Activated B cell treated with CpG ODN at 0.5 μM for 24 hours (primary cell): ENCODE measurements around the gene UTS2B. TPM values are rescaled to one million over a fixed set of nuclear protein-coding genes. Genes with fewer than 3 reads are reported as not detected.
A peak's percentile ranks its signal among the peaks of the same experiment; 100 is the strongest.

Experiments
- ATAC-seq: fragments of 200-7000 bp; cut with Tn5 transposase; one replicate; pipeline ENCODE4 v1.10.0; 2021; ENCODE audit warnings: low read depth, mild to moderate bottlenecking, moderate library complexity
- CTCF ChIA-PET: fragments of 350-600 bp; sonication (Branson Sonifier 250); formaldehyde crosslinking; loops from one replicate; lab custom pipeline; 2021; ENCODE audit warnings: antibody characterized with exemption; lab: Charles Lee
- POLR2A ChIA-PET: fragments of 350-600 bp; sonication (Branson Sonifier 250); formaldehyde crosslinking; loops from one replicate; lab custom pipeline; 2021; ENCODE audit warnings: antibody characterized with exemption; lab: Charles Lee
- DNase-seq: peaks from one replicate; pipeline ENCODE4 v3.0.0; 2022
- H3K27ac Mint-ChIP-seq: one replicate; pipeline ENCODE4 v1.8.0; 2020; ENCODE audit warnings: mixed read lengths
- H3K27me3 Mint-ChIP-seq: one replicate; pipeline ENCODE4 v1.8.0; 2021; ENCODE audit warnings: mixed read lengths
- H3K36me3 Mint-ChIP-seq: one replicate; pipeline ENCODE4 v1.8.0; 2021; ENCODE audit warnings: low read depth, mixed read lengths
- H3K4me1 Mint-ChIP-seq: one replicate; pipeline ENCODE4 v1.8.0; 2021; ENCODE audit warnings: mixed read lengths
- H3K4me3 Mint-ChIP-seq: one replicate; pipeline ENCODE4 v1.8.0; 2020; ENCODE audit warnings: mild to moderate bottlenecking, mixed read lengths
- H3K9me3 Mint-ChIP-seq: one replicate; pipeline ENCODE4 v1.8.0; 2020; ENCODE audit warnings: mixed read lengths
- intact Hi-C: fragments of 100-400 bp; cut with micrococcal nuclease; formaldehyde crosslinking; loops from one replicate; pipeline ENCODE4 v1.15.1; 2024
- total RNA-seq: library from RNA; stranded (reverse); gene quantifications from 2 replicates; pipeline ENCODE4 v1.2.3, GENCODE V29; 2022
- TF ChIP-seq, protein P1 (sequence below): fragments of 200-600 bp; IDR thresholded peaks from one replicate; pipeline ENCODE4 v1.8.0; 2022; ENCODE audit warnings: antibody characterized with exemption, mild to moderate bottlenecking

Gene UTS2B
- total RNA-seq, 1 donor from 2014 or later, result 2.1 TPM

DNA sequence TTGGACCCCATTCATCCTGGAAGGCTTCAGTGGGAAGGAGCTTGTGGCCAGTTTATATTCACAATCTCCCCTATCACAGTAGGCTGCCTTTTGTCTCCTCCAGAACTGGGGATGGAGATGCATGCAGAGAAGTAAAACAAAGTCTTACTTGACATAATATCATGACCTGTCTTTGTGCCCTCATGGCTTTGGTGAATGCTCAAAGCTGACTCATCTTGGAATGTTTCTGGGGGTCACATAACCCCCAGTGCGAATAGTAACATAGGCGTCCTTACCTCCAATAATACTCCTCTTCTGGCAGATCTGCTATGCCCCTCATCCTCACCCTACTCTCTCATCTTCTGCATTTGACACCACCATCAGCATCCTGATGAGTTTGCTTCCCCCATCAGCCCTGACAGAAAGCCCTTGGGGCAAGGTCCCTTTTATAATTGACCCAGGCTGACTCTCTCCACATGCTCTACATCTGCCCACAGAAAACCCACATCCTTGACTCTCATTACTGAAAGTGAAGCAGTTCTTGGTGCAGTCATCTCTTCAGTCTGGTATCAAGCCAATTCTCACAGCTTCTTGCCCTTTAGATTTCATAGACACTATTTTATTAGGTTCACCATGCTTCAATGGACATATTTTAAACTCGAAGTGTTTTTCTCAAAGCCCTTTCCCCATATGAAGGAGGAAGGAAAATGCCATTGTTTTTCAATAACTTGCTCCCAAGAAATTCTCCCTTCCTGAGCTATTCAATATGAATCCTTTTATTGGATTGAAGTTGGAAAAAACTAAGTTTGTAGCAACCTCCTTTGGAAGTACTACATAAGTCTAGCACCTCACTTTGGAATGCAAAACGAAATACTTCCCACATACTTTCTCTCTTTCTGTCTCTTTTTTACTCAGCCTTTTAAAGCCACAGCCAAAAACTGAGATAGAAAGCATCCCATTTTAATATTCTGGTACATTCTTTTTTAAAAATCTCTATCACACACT is 94.7 kb downstream of the UTS2B start:
- H3K27me3 Mint-ChIP-seq, result no peaks in the 10 kb centered on the region

DNA sequence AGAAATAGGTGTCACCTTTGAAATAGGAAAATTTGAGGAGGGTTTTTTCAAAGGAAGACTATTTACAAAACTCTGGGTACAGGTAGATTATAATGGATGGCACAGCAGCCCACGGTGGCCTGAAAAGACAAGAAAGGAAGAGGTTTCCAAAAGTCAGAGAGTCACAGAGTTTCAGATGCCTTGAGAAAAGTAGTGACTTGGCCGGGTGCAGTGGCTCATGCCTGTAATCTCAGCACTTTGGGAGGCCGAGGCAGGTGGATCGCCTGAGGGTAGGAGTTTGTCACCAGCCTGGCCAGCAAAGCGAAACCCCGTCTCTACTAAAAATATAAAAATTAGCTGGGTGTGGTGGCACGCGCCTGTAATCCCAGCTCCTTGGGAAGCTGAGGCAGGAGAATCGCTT is 96.1 kb downstream of the UTS2B start:
- ATAC-seq (no peak), DNase-seq (no peak)
- H3K27me3 Mint-ChIP-seq, result no peaks in the 10 kb centered on the region
- TF ChIP-seq, protein P1, sequence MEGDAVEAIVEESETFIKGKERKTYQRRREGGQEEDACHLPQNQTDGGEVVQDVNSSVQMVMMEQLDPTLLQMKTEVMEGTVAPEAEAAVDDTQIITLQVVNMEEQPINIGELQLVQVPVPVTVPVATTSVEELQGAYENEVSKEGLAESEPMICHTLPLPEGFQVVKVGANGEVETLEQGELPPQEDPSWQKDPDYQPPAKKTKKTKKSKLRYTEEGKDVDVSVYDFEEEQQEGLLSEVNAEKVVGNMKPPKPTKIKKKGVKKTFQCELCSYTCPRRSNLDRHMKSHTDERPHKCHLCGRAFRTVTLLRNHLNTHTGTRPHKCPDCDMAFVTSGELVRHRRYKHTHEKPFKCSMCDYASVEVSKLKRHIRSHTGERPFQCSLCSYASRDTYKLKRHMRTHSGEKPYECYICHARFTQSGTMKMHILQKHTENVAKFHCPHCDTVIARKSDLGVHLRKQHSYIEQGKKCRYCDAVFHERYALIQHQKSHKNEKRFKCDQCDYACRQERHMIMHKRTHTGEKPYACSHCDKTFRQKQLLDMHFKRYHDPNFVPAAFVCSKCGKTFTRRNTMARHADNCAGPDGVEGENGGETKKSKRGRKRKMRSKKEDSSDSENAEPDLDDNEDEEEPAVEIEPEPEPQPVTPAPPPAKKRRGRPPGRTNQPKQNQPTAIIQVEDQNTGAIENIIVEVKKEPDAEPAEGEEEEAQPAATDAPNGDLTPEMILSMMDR, result no peak
- POLR2A ChIA-PET, result no interaction called here
- no peaks in the 10 kb centered on the region for H3K9me3 Mint-ChIP-seq
- CTCF ChIA-PET, result interaction anchor here (0.8 kb wide), 1 partner anchor 90 kb away, joined by 3 read pairs; no protein-coding TSS in a partner anchor
- no peak overlapping the region for H3K4me3 Mint-ChIP-seq
- no peak overlapping the region for H3K27ac Mint-ChIP-seq
- H3K4me1 Mint-ChIP-seq, result peaks cover 34% of the 10 kb centered on the region
- H3K36me3 Mint-ChIP-seq, result no peaks in the 10 kb centered on the region
- intact Hi-C loops, result loop anchor here (10.0 kb wide), 1 partner anchor 349 kb away; no protein-coding TSS in a partner anchor

More for the DNA sequence above, 94.7 kb downstream of the UTS2B start:
- Mint-ChIP-seq H3K27ac (no peak overlapping the region), H3K4me3 (no peak overlapping the region), H3K36me3 (no peaks in the 10 kb centered on the region), H3K4me1 (peaks cover 41% of the 10 kb centered on the region), H3K9me3 (no peaks in the 10 kb centered on the region)
- intact Hi-C loops, result loop anchor here (5.0 to 10.0 kb wide), 2 partner anchors 98 to 351 kb away; no protein-coding TSS in a partner anchor
- POLR2A ChIA-PET, result interaction anchor here (0.6 kb wide), 1 partner anchor 35 kb away, joined by 11 read pairs; no protein-coding TSS in a partner anchor
- ATAC-seq (peak; percentile 88), DNase-seq (no peak)
- CTCF ChIA-PET, result interaction anchor here (0.8 kb wide), 1 partner anchor 92 kb away, joined by 3 read pairs; no protein-coding TSS in a partner anchor
- TF ChIP-seq, protein P1, result no peak

DNA sequence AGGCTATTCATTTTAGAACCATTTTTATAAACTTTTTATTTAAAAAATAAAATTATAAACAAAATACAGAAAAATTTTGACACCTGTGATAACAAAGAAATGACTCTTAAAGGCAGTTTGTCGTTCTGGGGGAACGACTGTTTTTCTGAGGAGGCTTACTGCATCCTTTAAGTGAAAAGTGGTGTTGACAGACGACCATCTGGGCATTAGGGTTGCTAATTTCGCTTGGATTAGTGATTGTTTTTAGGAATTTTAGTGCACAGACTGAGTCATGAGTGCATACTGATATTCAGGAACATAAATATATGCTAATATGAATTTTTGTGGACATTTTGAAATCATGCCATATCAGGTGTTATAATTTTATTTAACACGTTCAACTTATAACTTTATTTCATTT is 102.8 kb downstream of the UTS2B start:
- ATAC-seq, result no peak
- Mint-ChIP-seq H3K4me1 (no peaks in the 10 kb centered on the region), H3K4me3 (no peak overlapping the region), H3K9me3 (no peaks in the 10 kb centered on the region), H3K27me3 (no peaks in the 10 kb centered on the region), H3K36me3 (no peaks in the 10 kb centered on the region), H3K27ac (no peak overlapping the region)
- no peak for DNase-seq
- intact Hi-C loops, result no loop called here
- POLR2A ChIA-PET, result no interaction called here
- CTCF ChIA-PET, result no interaction called here
- TF ChIP-seq, protein P1, result no peak

DNA sequence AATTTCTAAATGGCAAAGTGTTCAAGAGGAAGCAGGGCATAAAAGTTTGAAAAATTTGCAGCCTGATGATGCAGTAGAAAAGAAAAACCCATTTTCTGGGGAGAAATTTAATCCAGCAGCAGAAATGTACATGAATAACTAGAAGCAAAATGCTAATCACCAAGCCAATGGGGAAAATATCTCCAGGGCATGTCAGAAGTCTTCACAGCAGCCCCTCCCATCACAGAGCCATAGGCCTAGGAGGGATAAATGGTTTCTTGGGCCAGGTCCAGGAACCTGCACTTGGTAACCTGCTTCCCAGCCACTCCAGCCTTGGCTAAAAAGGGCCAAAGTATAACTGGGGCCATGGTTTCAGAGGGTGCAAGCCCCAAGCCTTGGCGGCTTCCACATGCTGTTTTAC is 108.7 kb downstream of the UTS2B start:
- Mint-ChIP-seq H3K27me3 (peaks cover 4% of the 10 kb centered on the region), H3K4me3 (no peak overlapping the region), H3K36me3 (no peaks in the 10 kb centered on the region), H3K9me3 (peaks cover 6% of the 10 kb centered on the region), H3K4me1 (no peaks in the 10 kb centered on the region), H3K27ac (no peak overlapping the region)
- CTCF ChIA-PET, result no interaction called here
- POLR2A ChIA-PET, result no interaction called here
- TF ChIP-seq, protein P1, result no peak
- ATAC-seq, result no peak
- no peak for DNase-seq
- intact Hi-C loops, result no loop called here

DNA sequence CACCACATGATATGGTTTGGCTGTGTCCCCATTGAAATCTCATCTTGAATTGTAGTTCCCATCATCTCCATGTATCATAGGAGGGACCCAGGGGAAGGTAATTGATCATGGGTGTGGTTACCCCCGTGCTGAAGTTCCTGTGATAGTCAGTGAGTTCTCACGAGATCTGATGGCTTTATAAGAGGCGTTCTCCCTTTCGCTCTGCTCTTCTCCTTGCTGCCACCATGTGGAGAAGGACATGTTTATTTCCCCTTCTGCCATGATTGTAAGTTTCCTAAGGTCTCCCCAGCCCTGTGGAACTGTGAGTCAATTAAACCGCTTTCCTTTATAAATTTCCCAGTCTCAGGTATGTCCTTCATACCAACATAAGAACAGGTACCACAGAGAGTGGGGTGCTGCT is 109.4 kb downstream of the UTS2B start:
- Mint-ChIP-seq H3K9me3 (peaks cover 6% of the 10 kb centered on the region), H3K27ac (no peak overlapping the region), H3K4me1 (no peaks in the 10 kb centered on the region), H3K36me3 (no peaks in the 10 kb centered on the region), H3K4me3 (no peak overlapping the region), H3K27me3 (peaks cover 4% of the 10 kb centered on the region)
- intact Hi-C loops, result no loop called here
- ChIA-PET CTCF (no interaction called here), POLR2A (no interaction called here)
- ATAC-seq, result no peak
- TF ChIP-seq, protein P1, result no peak
- no peak for DNase-seq
